HepG2 (cell line): Measurements from ENCODE around the gene TXNL4A. TPM values are rescaled to one million over a fixed set of nuclear protein-coding genes. Genes with fewer than 3 reads are reported as not detected.
A peak's percentile ranks its signal among the peaks of the same experiment; 100 is the strongest.

ENCODE experiments used
- ASH2L ChIP-seq: fragments of 300-600, 200-600 bp; sonication (generic); IDR thresholded peaks from 2 replicates; pipeline ENCODE4 v1.7.0; 2017; ENCODE audit warnings: low read depth, mild to moderate bottlenecking, moderate library complexity, mixed read lengths, low read length; ENCODE audit not compliant: insufficient read length
- DMAP1 ChIP-seq: IDR thresholded peaks from 2 replicates; pipeline ENCODE4 v1.6.1; 2016
- ELK4 ChIP-seq: sonication (generic); formaldehyde crosslinking; IDR thresholded peaks from 2 replicates; pipeline ENCODE4 v1.9.0; 2021; ENCODE audit warnings: missing genetic modification reagents, borderline replicate concordance
- EP300 ChIP-seq, 3 experiments: sonication (generic) in 1 of 3; formaldehyde crosslinking in 1 of 3; IDR thresholded peaks; 2 replicates each; pipeline versions ENCODE4 v1.5.1 to v1.6.1; 2011 to 2020; ENCODE audit warnings: low read depth in 2 of 3, low read length in 2 of 3, borderline replicate concordance in 1 of 3, improper control_type of control experiment in 1 of 3, mild to moderate bottlenecking in 1 of 3, missing genetic modification reagents in 1 of 3, moderate library complexity in 1 of 3
- GZF1 ChIP-seq: sonication (generic); formaldehyde crosslinking; IDR thresholded peaks from 2 replicates; pipeline ENCODE4 v1.5.1; 2020; ENCODE audit warnings: mild to moderate bottlenecking, missing genetic modification reagents
- HES4 ChIP-seq: sonication (generic); formaldehyde crosslinking; IDR thresholded peaks from 2 replicates; pipeline ENCODE4 v1.9.0; 2021; ENCODE audit warnings: mild to moderate bottlenecking, missing genetic modification reagents, borderline replicate concordance
- LCORL ChIP-seq, 2 experiments: fragments of 450-650 bp in 1 of 2; sonication (generic) in 1 of 2; formaldehyde crosslinking in 1 of 2; IDR thresholded peaks; 2 replicates each; pipeline versions ENCODE4 v1.5.0 to v1.6.1; 2017 to 2020; ENCODE audit warnings: antibody characterized with exemption in 1 of 2, missing genetic modification reagents in 1 of 2
- NCOA1 ChIP-seq: sonication (generic); formaldehyde crosslinking; IDR thresholded peaks from 2 replicates; pipeline ENCODE4 v1.9.0; 2021; ENCODE audit warnings: missing genetic modification reagents
- PAXIP1 ChIP-seq: sonication (generic); formaldehyde crosslinking; conservative IDR thresholded peaks from 2 replicates; pipeline ENCODE4 v1.4.0; 2020; ENCODE audit warnings: mild to moderate bottlenecking, missing genetic modification reagents, moderate library complexity
- TARDBP ChIP-seq: sonication (generic); formaldehyde crosslinking; IDR thresholded peaks from 2 replicates; pipeline ENCODE4 v1.8.0; 2022; ENCODE audit warnings: mild to moderate bottlenecking, missing genetic modification reagents
- ZC3H13 ChIP-seq: sonication (generic); formaldehyde crosslinking; IDR thresholded peaks from 2 replicates; pipeline ENCODE4 v1.8.1; 2023; ENCODE audit warnings: mild to moderate bottlenecking, missing genetic modification reagents, moderate library complexity
- ZNF33A ChIP-seq: sonication (generic); formaldehyde crosslinking; IDR thresholded peaks from 2 replicates; pipeline ENCODE4 v1.5.1; 2020; ENCODE audit warnings: missing genetic modification reagents, mild to moderate bottlenecking, moderate library complexity, borderline replicate concordance
- ZNF362 ChIP-seq: sonication (generic); formaldehyde crosslinking; IDR thresholded peaks from 2 replicates; pipeline ENCODE4 v1.4.0; 2020; ENCODE audit warnings: missing genetic modification reagents, mild to moderate bottlenecking, borderline replicate concordance
- ZNF446 ChIP-seq: sonication (generic); formaldehyde crosslinking; IDR thresholded peaks from 2 replicates; pipeline ENCODE4 v1.5.0; 2020; ENCODE audit warnings: mild to moderate bottlenecking, missing genetic modification reagents
- ZNF513 ChIP-seq: sonication (generic); formaldehyde crosslinking; conservative IDR thresholded peaks from 2 replicates; pipeline ENCODE4 v1.5.0; 2020; ENCODE audit warnings: missing genetic modification reagents
- ZNF772 ChIP-seq: sonication (generic); formaldehyde crosslinking; IDR thresholded peaks from 2 replicates; pipeline ENCODE4 v1.5.0; 2020; ENCODE audit warnings: mild to moderate bottlenecking, missing genetic modification reagents
- ZNF780A ChIP-seq: sonication (generic); formaldehyde crosslinking; IDR thresholded peaks from 2 replicates; pipeline ENCODE4 v1.8.0; 2022; ENCODE audit warnings: mild to moderate bottlenecking, missing genetic modification reagents, moderate library complexity
- polyA plus RNA-seq, 8 experiments: library from polyadenylated mRNA; depleted of rRNA in 3 of 8; stranded (reverse) in 7 of 8; unstranded in 1 of 8; fragments of >200 nt; fragmentation: Illumina TruSeq in 4 of 8; extraction: Trizol in 4 of 8; gene quantifications; 2 replicates each; pipeline versions ENCODE4 v1.2.1 to v1.2.3, GENCODE V29; 2011 to 2016; ENCODE audit warnings: low read depth in 4 of 8, missing spikeins in 1 of 8, mixed read lengths in 1 of 8; ENCODE audit not compliant: insufficient read depth in 1 of 8
- total RNA-seq, 5 experiments: library from RNA; depleted of rRNA; stranded (reverse); fragments of >200 nt; fragmentation: Illumina TruSeq; extraction: Trizol; gene quantifications; 2 replicates each; pipeline ENCODE4 v1.2.3, GENCODE V29; 2016; ENCODE audit warnings: low read depth in 1 of 5

Gene TXNL4A
- total and polyA plus RNA-seq, 2 of the 13 experiments (the other 11 are each of a cell fraction or from before 2014, with no cell fraction given) = 172 to 202 TPM

GRCh38 chr18:79934311-79935097 is 53.9 kb downstream of the TXNL4A start (continued):
- TF ChIP-seq HES4 (CRISPR knock-in tag) = no peak
- peak; percentile 99 for TF ChIP-seq PAXIP1 (CRISPR knock-in tag)
- no peak for TF ChIP-seq ZNF780A (CRISPR knock-in tag)
- TF ChIP-seq LCORL (IDR thresholded peaks at IDR 0.05) = peak; percentile 61
- TF ChIP-seq LCORL (CRISPR knock-in tag; IDR thresholded peaks at IDR 0.05) = peak; percentile 95
- no peak for TF ChIP-seq ZNF513 (CRISPR knock-in tag)
- no peak for TF ChIP-seq ELK4 (CRISPR knock-in tag)
- TF ChIP-seq ZNF772 (CRISPR knock-in tag) = peak; percentile 93; the same call in 1 of the 2 replicates
- TF ChIP-seq TARDBP (CRISPR knock-in tag) = peak; percentile 95
- no peak for TF ChIP-seq GZF1
- TF ChIP-seq ZNF33A = no peak
- no peak for TF ChIP-seq NCOA1 (CRISPR knock-in tag)
- TF ChIP-seq DMAP1 (CRISPR knock-in tag) = peak; percentile 28; the same call in 1 of the 2 replicates
- TF ChIP-seq ZNF362 (CRISPR knock-in tag) = peak; percentile 51; the same call in 1 of the 2 replicates
- TF ChIP-seq EP300 (IDR thresholded peaks at IDR 0.05; ENCODE audit: low read depth in 2 of 2, low read length in 2 of 2) = peak; percentile 77 to 97
- TF ChIP-seq EP300 (CRISPR knock-in tag; IDR thresholded peaks at IDR 0.05; ENCODE audit: borderline replicate concordance) = peak; percentile 90; the same call in 1 of the 2 replicates
- peak; percentile 63 for TF ChIP-seq ASH2L
- no peak for TF ChIP-seq ZNF446 (CRISPR knock-in tag)
- 0 out of 2 replicates have a peak, but pooled peaks have one; percentile 21 for TF ChIP-seq ZC3H13 (CRISPR knock-in tag)
